Activated naive CD8-positive, alpha-beta T cell (primary cell): ENCODE data around the gene RBP4.

Experiments
- H3K27ac Mint-ChIP-seq: one replicate; pipeline ENCODE4 v1.8.0; 2021; ENCODE audit warnings: mixed read lengths
- H3K27me3 Mint-ChIP-seq: one replicate; pipeline ENCODE4 v1.8.0; 2021; ENCODE audit warnings: mixed read lengths
- H3K36me3 Mint-ChIP-seq: one replicate; pipeline ENCODE4 v1.8.0; 2021; ENCODE audit warnings: mixed read lengths
- H3K4me1 Mint-ChIP-seq: one replicate; pipeline ENCODE4 v1.8.0; 2021; ENCODE audit warnings: low read depth, mixed read lengths
- H3K4me3 Mint-ChIP-seq: one replicate; pipeline ENCODE4 v1.8.0; 2021; ENCODE audit warnings: mild to moderate bottlenecking, mixed read lengths
- H3K9me3 Mint-ChIP-seq: one replicate; pipeline ENCODE4 v1.8.0; 2021; ENCODE audit warnings: low read depth, mixed read lengths

Gene RBP4

DNA sequence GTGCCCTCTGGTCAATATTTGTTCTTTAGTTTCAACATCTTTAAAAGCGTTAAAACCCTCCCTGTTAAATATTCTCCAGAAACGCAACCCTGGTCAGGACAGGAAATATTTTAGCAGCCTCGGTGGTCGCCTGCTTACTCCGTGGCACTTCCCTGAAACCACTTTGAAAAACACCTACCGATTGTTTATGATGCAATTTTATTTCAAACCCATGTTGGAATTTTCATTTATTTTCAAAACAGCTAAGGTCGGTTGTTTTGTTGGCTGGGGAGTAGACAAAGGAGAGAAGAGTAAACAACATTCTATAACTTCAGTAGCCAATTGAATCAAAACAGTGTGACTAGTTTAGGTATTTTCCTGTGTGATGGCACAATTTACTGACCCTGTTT lies 733 bp upstream of the RBP4 start:
- peaks cover 4% of the 10 kb centered on the region for H3K4me1 Mint-ChIP-seq
- no peak overlapping the region for H3K4me3 Mint-ChIP-seq
- no peaks in the 10 kb centered on the region for H3K36me3 Mint-ChIP-seq
- no peaks in the 10 kb centered on the region for H3K9me3 Mint-ChIP-seq
- peaks cover 20% of the 10 kb centered on the region for H3K27me3 Mint-ChIP-seq
- no peak overlapping the region for H3K27ac Mint-ChIP-seq

DNA sequence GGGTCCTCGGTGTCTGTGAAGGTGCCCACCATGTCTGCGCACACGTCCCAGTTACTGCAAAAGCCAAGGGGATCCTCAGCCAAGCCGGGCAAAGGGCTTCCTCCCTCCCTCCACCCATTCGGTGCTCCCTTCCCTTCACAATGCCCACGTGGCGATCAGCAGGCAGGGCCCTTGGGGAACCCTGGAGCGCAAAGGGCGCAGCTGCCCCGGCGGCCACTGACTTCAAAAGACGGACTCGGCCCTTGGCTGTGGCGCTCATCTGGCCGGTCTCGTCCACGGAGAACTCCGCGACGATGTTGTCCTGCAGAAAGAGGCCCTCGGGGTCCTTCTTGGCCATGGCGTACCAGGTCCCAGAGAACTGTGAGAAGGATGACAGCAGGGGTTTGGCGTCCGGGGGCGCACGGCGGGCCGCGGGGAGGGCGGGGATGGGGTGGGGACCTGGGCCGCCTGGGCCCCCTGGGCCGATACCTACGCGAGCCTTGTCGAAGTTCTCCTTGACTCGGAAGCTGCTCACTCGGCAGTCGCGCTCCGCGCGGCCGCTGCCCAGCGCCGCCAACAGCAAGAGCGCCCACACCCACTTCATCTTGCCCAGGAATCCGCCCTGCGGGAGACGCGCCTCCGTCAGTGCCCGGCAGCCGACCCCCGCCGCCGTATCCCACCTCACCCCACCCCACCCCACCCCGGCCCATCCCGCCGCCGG lies 439 bp downstream of the RBP4 start:
- Mint-ChIP-seq H3K36me3 (no peaks in the 10 kb centered on the region), H3K4me3 (no peak overlapping the region), H3K27ac (no peak overlapping the region), H3K27me3 (peaks cover 20% of the 10 kb centered on the region), H3K4me1 (peaks cover 4% of the 10 kb centered on the region), H3K9me3 (no peaks in the 10 kb centered on the region)

DNA sequence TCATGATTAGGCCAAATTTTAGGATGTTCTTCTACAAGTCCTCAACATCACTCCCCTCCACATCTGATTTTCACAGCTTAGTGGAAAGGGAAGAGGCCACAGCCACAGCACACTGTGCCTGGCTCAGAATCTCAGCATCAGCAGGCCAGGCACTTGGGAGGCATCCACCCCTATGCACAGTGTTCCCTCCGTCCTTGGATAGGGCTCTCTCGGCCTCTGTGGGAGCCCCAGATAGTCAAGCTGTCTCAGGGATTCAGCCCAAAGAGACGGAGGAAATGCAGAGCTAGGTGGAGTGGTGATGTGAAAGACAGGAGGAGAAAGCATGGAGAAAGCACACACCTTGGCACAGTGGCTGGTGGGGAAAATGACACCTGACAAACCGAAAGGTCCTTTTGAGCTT lies 1.3 kb downstream of the RBP4 start:
- Mint-ChIP-seq H3K4me1 (peaks cover 4% of the 10 kb centered on the region), H3K27me3 (peaks cover 20% of the 10 kb centered on the region), H3K27ac (no peak overlapping the region)

DNA sequence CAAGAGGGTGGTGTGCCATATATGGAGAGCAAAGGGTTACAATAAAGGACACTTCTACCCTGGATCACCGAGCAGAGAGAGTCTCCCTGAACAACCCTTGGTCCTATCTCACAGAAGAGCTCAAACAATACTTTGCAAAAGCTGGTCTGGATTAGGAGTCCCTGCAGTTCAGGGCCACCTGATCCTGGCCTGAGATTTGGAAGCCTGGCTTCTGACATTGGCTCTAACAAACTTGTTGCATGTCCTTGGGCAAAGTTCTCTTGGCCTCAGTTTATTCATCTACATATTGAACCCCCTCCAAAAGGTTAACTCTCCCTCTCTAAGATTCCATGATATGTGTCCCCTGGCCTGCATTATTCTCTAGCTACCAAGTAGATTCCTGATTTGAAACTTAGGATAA lies 1.7 kb downstream of the RBP4 start:
- no peaks in the 10 kb centered on the region for H3K36me3 Mint-ChIP-seq
- peaks cover 18% of the 10 kb centered on the region for H3K27me3 Mint-ChIP-seq

More for the DNA sequence above, 1.3 kb downstream of the RBP4 start:
- H3K9me3 Mint-ChIP-seq, result no peaks in the 10 kb centered on the region
- H3K4me3 Mint-ChIP-seq, result no peak overlapping the region
- no peaks in the 10 kb centered on the region for H3K36me3 Mint-ChIP-seq

DNA sequence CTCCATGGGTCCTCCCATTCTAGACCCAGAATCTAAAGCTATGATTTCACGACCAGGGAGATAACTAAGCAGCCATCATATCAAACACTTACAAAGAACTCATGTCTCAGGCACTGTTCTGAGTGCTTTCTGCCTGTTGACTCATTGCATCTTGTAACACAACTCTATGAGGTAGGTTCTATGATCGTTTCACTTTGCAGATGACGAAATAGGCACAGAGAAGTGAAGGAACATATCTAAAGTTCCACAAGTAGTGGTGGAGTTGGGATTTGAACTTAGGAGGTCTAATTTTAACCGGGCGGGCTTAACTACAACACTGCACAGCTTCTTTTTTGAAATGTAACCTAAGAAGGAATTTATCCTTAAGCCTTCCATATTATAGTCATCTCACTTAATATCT lies 2.9 kb downstream of the RBP4 start:
- peaks cover 4% of the 10 kb centered on the region for H3K4me1 Mint-ChIP-seq
- H3K4me3 Mint-ChIP-seq, result no peak overlapping the region
- no peaks in the 10 kb centered on the region for H3K9me3 Mint-ChIP-seq
- H3K27ac Mint-ChIP-seq, result no peak overlapping the region
- peaks cover 13% of the 10 kb centered on the region for H3K27me3 Mint-ChIP-seq
- H3K36me3 Mint-ChIP-seq, result no peaks in the 10 kb centered on the region

More for the DNA sequence above, 1.7 kb downstream of the RBP4 start:
- Mint-ChIP-seq H3K4me3 (no peak overlapping the region), H3K27ac (no peak overlapping the region), H3K9me3 (no peaks in the 10 kb centered on the region), H3K4me1 (peaks cover 4% of the 10 kb centered on the region)

DNA sequence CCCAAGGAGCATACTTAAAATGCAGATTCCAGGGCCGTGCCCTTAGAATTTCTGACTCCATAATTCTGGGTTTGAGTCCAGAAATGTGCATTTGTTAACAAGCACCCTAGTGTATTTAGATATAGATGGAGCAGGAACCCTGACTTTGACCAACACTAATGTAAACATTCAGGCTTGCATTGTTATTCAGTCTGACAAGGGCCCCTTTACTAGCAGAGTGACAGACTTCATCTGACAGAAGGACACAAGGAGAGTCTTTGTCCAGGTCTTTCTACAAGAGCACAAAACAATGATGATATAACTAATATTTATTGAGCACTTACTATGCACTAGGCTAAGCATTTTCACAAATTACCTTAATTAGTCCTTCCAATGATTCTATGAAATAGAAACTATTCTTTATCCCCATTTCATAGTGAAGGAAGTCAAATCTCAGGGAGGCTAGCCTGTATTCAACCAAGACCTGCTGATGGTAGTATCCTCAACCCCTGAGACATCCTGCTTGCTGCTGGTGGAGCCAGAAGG lies 3.9 kb downstream of the RBP4 start:
- H3K4me3 Mint-ChIP-seq, result no peak overlapping the region
- H3K4me1 Mint-ChIP-seq, result peaks cover 4% of the 10 kb centered on the region
- H3K36me3 Mint-ChIP-seq, result no peaks in the 10 kb centered on the region
- H3K9me3 Mint-ChIP-seq, result no peaks in the 10 kb centered on the region
- H3K27ac Mint-ChIP-seq, result no peak overlapping the region
- H3K27me3 Mint-ChIP-seq, result peaks cover 10% of the 10 kb centered on the region

DNA sequence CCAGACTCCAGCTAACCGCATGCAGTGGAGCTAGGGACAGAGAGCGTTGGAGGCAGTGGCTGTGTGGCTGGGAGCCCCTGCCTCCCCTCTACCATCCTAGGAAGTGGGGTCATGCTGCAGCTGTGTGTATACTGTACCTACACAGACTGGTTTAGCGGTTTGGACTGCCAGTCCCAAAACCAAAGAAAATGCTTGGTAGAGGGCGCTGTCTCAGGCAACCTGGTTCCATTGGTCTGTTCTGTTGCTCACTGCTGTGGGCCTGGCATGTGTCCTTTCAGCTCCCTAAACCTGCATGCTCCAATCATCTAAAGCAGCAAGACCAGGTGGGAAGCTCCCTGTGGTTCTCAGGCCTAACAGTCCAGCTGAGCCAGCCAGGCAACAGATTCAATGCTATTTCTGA lies 4.5 kb downstream of the RBP4 start:
- H3K36me3 Mint-ChIP-seq, result no peaks in the 10 kb centered on the region
- H3K4me1 Mint-ChIP-seq, result peaks cover under 1% of the 10 kb centered on the region
- H3K27me3 Mint-ChIP-seq, result peaks cover 4% of the 10 kb centered on the region
- no peak overlapping the region for H3K27ac Mint-ChIP-seq
- H3K9me3 Mint-ChIP-seq, result no peaks in the 10 kb centered on the region
- no peak overlapping the region for H3K4me3 Mint-ChIP-seq

DNA sequence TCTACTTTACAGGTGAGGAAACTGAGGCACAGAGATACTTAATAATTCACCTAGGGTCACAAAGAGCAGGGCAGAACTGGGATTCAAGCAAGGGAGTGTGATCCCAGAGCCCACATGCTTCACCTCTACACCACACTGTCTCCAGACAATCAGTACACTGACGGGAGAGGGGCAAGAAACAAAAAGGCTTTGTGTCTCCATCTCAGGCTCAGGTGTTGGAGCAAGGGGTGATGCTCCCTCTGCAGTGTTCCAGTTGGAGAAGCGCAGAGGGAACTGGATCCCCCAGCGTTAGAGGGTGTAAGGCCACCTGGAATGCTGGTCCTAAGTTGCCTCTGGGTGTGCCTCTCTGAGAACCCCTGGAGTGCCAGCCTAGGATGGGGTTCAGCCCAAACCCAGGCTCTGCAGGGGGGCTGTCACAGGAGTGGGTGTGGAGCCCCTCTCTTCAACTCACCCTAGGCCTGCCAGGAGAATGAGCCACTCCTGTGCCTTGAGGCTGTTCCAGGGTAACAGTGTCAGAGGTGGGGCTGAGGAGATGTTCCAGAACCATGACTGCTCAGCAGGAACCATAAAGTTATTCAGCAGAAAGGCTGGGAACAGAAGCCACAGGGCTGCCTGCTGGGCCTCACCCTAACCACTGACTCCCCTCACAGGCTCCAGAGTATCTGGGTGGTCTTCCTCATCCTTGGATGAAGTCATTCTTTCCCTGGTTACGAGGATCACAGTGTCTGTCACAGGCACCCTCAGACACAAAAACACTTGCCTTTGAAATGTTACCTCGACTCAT lies 5.5 kb downstream of the RBP4 start:
- H3K27me3 Mint-ChIP-seq, result peaks cover 3% of the 10 kb centered on the region
- H3K36me3 Mint-ChIP-seq, result no peaks in the 10 kb centered on the region
- H3K4me3 Mint-ChIP-seq, result no peak overlapping the region
- H3K9me3 Mint-ChIP-seq, result no peaks in the 10 kb centered on the region
- no peak overlapping the region for H3K27ac Mint-ChIP-seq
- H3K4me1 Mint-ChIP-seq, result no peaks in the 10 kb centered on the region

DNA sequence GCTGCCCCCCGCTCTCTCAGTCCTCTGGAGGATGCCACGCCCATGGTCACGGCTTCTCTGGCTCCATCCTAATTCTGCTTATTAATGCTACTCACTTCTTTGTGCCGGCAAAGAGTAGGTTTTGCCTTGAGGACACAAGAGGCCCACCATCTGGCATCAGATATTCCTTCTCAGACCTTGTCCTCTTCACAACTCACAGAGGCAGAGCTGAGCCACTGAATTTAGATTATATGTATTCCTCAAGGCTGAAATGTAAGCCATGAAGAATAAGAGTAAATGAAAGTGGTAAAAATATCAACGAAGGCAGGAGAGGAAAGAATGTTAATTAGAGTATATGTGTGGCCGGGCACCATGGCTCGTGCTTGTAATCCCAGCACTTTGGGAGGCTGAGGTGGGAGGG lies 6.5 kb downstream of the RBP4 start:
- Mint-ChIP-seq H3K4me3 (no peak overlapping the region), H3K36me3 (no peaks in the 10 kb centered on the region), H3K4me1 (no peaks in the 10 kb centered on the region)

DNA sequence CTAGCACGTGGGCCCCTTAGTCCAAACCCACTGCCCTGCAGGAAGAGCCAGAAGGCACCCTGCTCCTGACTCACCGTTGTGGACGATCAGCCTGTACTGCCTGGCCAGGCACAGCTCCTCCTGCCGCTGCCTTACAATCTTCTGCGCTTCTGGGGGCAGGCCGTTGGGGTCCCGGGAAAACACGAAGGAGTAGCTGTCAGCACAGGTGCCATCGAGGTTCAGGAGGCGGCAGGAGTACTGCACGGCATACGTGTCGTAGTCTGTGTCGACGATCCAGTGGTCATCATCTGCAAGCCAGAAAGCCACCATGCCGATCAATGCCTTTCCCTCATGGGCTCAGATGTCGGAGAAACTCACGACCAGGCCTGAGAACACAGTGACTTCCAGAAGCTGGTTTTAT lies 7.3 kb downstream of the RBP4 start:
- no peak overlapping the region for H3K4me3 Mint-ChIP-seq
- H3K9me3 Mint-ChIP-seq, result no peaks in the 10 kb centered on the region
- no peaks in the 10 kb centered on the region for H3K4me1 Mint-ChIP-seq
- H3K27ac Mint-ChIP-seq, result no peak overlapping the region
- H3K27me3 Mint-ChIP-seq, result peaks cover 4% of the 10 kb centered on the region
- H3K36me3 Mint-ChIP-seq, result no peaks in the 10 kb centered on the region

More for the DNA sequence above, 6.5 kb downstream of the RBP4 start:
- Mint-ChIP-seq H3K27me3 (peaks cover 2% of the 10 kb centered on the region), H3K27ac (no peak overlapping the region), H3K9me3 (no peaks in the 10 kb centered on the region)

DNA sequence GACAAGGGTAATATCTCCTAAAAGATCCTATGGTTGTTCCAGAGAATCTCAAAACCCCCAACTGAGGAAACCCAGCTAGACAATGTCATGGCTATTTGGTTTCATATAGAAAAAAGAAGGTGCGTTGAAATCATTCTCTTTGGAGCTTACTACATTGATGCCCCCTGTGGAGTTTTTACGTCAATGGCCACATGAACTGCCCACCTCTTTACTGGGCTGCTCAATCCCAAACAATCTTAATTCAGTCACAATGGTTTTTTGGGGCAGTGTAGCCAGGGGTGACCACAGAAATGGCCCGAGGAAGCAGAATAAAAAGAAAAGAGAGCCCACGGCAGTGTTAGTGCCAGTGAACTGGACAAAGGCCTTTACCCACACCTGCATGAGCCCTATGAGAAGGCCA lies 7.8 kb downstream of the RBP4 start:
- H3K27me3 Mint-ChIP-seq, result peaks cover 4% of the 10 kb centered on the region
- no peaks in the 10 kb centered on the region for H3K9me3 Mint-ChIP-seq
- H3K4me3 Mint-ChIP-seq, result no peak overlapping the region
- H3K36me3 Mint-ChIP-seq, result no peaks in the 10 kb centered on the region
- no peak overlapping the region for H3K27ac Mint-ChIP-seq
- no peaks in the 10 kb centered on the region for H3K4me1 Mint-ChIP-seq

DNA sequence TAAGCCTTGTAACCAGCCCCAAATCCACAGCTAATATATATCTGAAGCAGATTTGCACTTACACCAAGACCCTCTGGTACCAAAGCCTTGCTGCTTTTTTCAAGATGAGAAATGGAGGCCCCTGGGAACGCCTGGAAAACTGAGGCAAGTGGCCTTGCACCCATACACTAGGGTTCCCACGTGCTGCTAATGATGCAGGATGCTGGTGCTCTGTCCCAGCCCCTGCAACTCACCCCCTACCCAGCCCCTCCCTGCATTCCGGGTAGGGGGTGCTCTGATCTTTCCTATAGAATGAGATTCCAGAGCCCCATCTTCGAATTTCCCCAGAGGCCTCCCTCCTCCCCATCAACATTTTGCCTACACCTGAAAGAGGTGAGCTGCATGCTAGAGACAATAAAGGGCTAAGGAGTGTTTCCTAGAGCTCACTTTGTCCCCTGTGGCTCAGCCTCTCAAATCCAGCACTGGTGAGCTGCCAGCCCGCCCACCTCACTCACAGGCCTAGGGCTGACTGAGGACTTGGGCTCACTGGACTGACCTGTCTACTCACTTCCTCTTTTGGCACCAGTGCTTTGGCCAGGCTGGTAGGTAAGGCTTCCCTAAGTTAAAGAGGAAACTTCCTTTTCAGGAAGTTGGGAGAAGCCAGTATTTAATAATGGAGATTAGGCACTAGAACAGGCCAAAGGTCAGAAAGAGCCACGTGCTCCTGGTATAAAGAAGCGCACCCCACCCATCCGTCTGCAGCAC lies 9.8 kb downstream of the RBP4 start:
- H3K9me3 Mint-ChIP-seq, result no peaks in the 10 kb centered on the region
- peaks cover 4% of the 10 kb centered on the region for H3K27me3 Mint-ChIP-seq
- no peak overlapping the region for H3K27ac Mint-ChIP-seq
- no peak overlapping the region for H3K4me3 Mint-ChIP-seq
- H3K4me1 Mint-ChIP-seq, result no peaks in the 10 kb centered on the region
- no peaks in the 10 kb centered on the region for H3K36me3 Mint-ChIP-seq

DNA sequence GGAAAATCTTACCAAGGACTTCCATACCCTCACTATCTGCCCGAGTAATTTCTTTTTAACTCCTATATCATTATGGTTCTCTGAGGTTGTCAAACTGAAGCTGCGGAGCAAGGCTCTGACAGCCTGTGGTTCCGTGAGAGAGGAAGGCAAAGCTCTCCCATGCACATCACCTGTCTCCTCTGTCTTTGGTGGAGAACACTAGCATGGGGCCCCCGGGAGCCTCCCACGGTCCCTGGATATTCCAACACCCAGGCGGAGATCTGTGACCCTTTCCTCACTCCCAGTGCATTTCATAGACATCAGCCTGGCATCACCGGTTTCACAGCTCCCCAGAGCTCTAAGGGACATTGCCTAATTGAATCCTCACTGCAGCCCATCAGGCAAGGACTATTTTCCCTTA lies 10.4 kb downstream of the RBP4 start:
- H3K27me3 Mint-ChIP-seq, result peaks cover 4% of the 10 kb centered on the region
- no peaks in the 10 kb centered on the region for H3K36me3 Mint-ChIP-seq
- H3K4me1 Mint-ChIP-seq, result no peaks in the 10 kb centered on the region
- H3K4me3 Mint-ChIP-seq, result no peak overlapping the region
- no peaks in the 10 kb centered on the region for H3K9me3 Mint-ChIP-seq
- H3K27ac Mint-ChIP-seq, result no peak overlapping the region

DNA sequence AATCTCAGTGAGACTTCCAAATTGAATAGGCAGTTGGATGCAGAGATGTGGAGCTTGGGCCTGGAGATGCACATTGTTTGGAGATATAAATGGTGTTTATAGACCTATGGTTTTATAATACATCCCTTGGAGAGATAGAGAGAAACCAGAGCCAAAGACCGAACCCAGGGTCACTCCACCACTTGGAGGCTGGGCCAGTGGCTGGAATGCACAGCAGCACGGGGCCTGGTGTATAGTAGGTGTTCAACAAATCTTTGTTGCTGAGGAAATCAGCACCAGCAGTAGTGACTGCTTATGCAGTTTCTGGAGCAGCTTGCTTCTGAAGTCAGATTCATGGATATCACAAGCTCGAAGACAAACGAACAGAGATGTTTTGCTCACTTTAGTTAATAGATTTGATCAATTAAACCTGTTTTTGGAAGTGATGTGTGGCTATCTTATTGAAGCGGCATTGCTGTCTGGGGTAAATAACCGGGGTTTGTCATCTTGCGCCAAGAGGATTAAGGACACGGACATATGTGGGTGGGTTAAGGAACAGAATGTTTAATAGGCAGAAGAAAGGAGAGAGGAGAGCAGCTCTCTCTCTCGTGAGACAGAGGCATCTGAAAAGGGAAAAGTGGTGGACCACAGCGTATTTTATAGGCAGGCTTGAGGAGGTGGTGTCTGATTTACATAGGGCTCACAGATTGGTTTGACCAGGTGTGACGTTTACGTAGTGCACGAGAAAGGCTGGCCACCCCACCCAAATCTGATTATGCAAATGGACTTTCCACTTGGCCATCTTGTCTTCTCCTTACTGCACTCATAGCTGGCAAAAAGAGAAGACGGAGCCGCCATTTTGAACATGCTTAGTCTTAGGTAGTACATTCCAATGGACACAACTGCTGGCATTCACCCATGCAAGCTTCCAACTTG lies 11.1 kb downstream of the RBP4 start:
- Mint-ChIP-seq H3K27ac (no peak overlapping the region), H3K4me3 (no peak overlapping the region), H3K36me3 (no peaks in the 10 kb centered on the region), H3K4me1 (no peaks in the 10 kb centered on the region), H3K27me3 (peaks cover 4% of the 10 kb centered on the region), H3K9me3 (no peaks in the 10 kb centered on the region)
